HepG2 (cell line): ENCODE data around the gene SLC5A4. TPM values are rescaled to one million over a fixed set of nuclear protein-coding genes. Genes with fewer than 3 reads are reported as not detected.

Experiments used
- ATAC-seq: fragments of 200-7000 bp; cut with Tn5 transposase; 3 replicates; pipeline ENCODE4 v1.9.1; 2020; ENCODE audit warnings: mild to moderate bottlenecking, moderate library complexity
- BruUV-seq: library from RNA; stranded (reverse); fragments of 400-500 nt; replicated peaks from 2 replicates; lab custom pipeline; 2021; lab: Mats Ljungman, UMichigan
- CTCF ChIA-PET: fragments of 300-600 bp; formaldehyde crosslinking; extraction: SDS; loops from one replicate; lab custom pipeline; 2021; ENCODE audit warnings: low total read pairs, inconsistent platforms, low intra/inter-chr PET ratio; lab: Yijun Ruan, JAX
- POLR2A ChIA-PET: fragments of 350-600 bp; sonication (Branson Sonifier 250); formaldehyde crosslinking; loops from one replicate; lab custom pipeline; 2020; ENCODE audit warnings: antibody characterized with exemption, inconsistent platforms; lab: Yijun Ruan, JAX
- DNase-seq: peaks from one replicate; pipeline ENCODE4 v3.0.0-alpha.2; 2015; ENCODE audit warnings: low spot score
- FAIRE-seq: peaks from 3 replicates; lab custom pipeline; 2011; peaks lifted over from hg19 to GRCh38; lab: Jason Lieb, UNC
- H2AFZ ChIP-seq: one replicate; pipeline ENCODE4 v1.6.1; 2011; ENCODE audit warnings: low read length, inconsistent platforms
- H3K27ac ChIP-seq: fragments of 300-600 bp; 3 replicates; pipeline ENCODE4 v1.8.0; 2011; ENCODE audit warnings: mixed run types, mild to moderate bottlenecking, mixed read lengths, low read length, inconsistent platforms; ENCODE audit not compliant: insufficient read depth; ENCODE audit errors: extremely low read length
- H3K27me3 ChIP-seq, 2 experiments: fragments of 200-600 bp in 1 of 2; 2 replicates in 1 of 2; 3 replicates in 1 of 2; pipeline versions ENCODE4 v1.6.0 to v1.8.0; 2011; ENCODE audit warnings: low read length in 2 of 2, mild to moderate bottlenecking in 2 of 2, moderate library complexity in 2 of 2, inconsistent platforms in 1 of 2; ENCODE audit not compliant: insufficient read depth in 2 of 2, control insufficient read depth in 1 of 2
- H3K36me3 ChIP-seq, 2 experiments: fragments of 200-600 bp in 1 of 2; replicated peaks in 1 of 2; 2 replicates in 1 of 2; 3 replicates in 1 of 2; pipeline versions ENCODE4 v1.5.1 to v1.8.0; 2011; ENCODE audit warnings: low read length in 2 of 2, inconsistent platforms in 1 of 2; ENCODE audit not compliant: insufficient read depth in 2 of 2, control insufficient read depth in 1 of 2
- H3K4me1 ChIP-seq: 2 replicates; pipeline ENCODE4 v1.5.1; 2012; ENCODE audit warnings: low read length, inconsistent platforms; ENCODE audit not compliant: insufficient read depth
- H3K4me2 ChIP-seq: 2 replicates; pipeline ENCODE4 v1.6.0; 2011; ENCODE audit warnings: low read depth, low read length, inconsistent platforms
- H3K4me3 ChIP-seq, 3 experiments: fragments of 200-600 bp in 1 of 3; sonication (generic), shearing (Covaris generic) in 1 of 3; replicated peaks in 1 of 3; 2 replicates each; pipeline ENCODE4 v1.5.1; 2011 to 2016; ENCODE audit warnings: low read length in 3 of 3, inconsistent platforms in 2 of 3, low read depth in 2 of 3, mild to moderate bottlenecking in 2 of 3, control low read depth in 1 of 3, mixed read lengths in 1 of 3; ENCODE audit not compliant: insufficient read depth in 1 of 3
- H3K79me2 ChIP-seq: one replicate; pipeline ENCODE4 v1.6.1; 2011; ENCODE audit warnings: low read length, inconsistent platforms; ENCODE audit not compliant: insufficient read depth
- H3K9ac ChIP-seq: 2 replicates; pipeline ENCODE4 v1.6.0; 2011; ENCODE audit warnings: mild to moderate bottlenecking, low read depth, low read length, inconsistent platforms; ENCODE audit not compliant: insufficient read depth
- H3K9me3 ChIP-seq: 2 replicates; pipeline ENCODE4 v1.5.1; 2012; ENCODE audit warnings: mild to moderate bottlenecking, low read length
- H4K20me1 ChIP-seq: 2 replicates; pipeline ENCODE4 v1.6.0; 2011; ENCODE audit warnings: inconsistent platforms, mild to moderate bottlenecking, low read length, moderate library complexity; ENCODE audit not compliant: insufficient read depth
- CENPT ChIP-seq: sonication (generic); formaldehyde crosslinking; IDR thresholded peaks from 2 replicates; pipeline ENCODE4 v1.8.0; 2022; ENCODE audit warnings: low read depth, mild to moderate bottlenecking, moderate library complexity, missing genetic modification reagents
- DNMT3B ChIP-seq: conservative IDR thresholded peaks from 2 replicates; pipeline ENCODE4 v1.6.1; 2016; ENCODE audit warnings: missing biosample characterization, control low read depth
- NCOR1 ChIP-seq: fragments of 200-600 bp; sonication (generic); IDR thresholded peaks from 2 replicates; pipeline ENCODE4 v1.7.0; 2017; ENCODE audit warnings: antibody characterized with exemption, low read length, borderline replicate concordance
- PHF8 ChIP-seq: sonication (generic); formaldehyde crosslinking; IDR thresholded peaks from 2 replicates; pipeline ENCODE4 v1.5.0; 2020; ENCODE audit warnings: missing genetic modification reagents
- RAD51 ChIP-seq: fragments of 450-650 bp; IDR thresholded peaks from 2 replicates; pipeline ENCODE4 v1.6.1; 2016; ENCODE audit warnings: borderline replicate concordance
- RFXAP ChIP-seq: sonication (generic); formaldehyde crosslinking; IDR thresholded peaks from 2 replicates; pipeline ENCODE4 v1.4.0; 2020; ENCODE audit warnings: missing genetic modification reagents, borderline replicate concordance
- SAP130 ChIP-seq: IDR thresholded peaks from 2 replicates; pipeline ENCODE4 v1.6.1; 2016; ENCODE audit warnings: low read depth
- SMYD3 ChIP-seq: sonication (generic); formaldehyde crosslinking; IDR thresholded peaks from 2 replicates; pipeline ENCODE4 v1.8.1; 2023; ENCODE audit warnings: mild to moderate bottlenecking, missing genetic modification reagents
- SSRP1 ChIP-seq: IDR thresholded peaks from 2 replicates; pipeline ENCODE4 v1.6.1; 2016; ENCODE audit warnings: control low read depth
- ZNF207 ChIP-seq: fragments of 450-650 bp; IDR thresholded peaks from 2 replicates; pipeline ENCODE4 v1.6.1; 2016; ENCODE audit warnings: antibody characterized with exemption, borderline replicate concordance
- ZNF354B ChIP-seq: sonication (generic); formaldehyde crosslinking; IDR thresholded peaks from 2 replicates; pipeline ENCODE4 v1.8.0; 2022; ENCODE audit warnings: mild to moderate bottlenecking, missing genetic modification reagents
- ZNF558 ChIP-seq: sonication (generic); formaldehyde crosslinking; IDR thresholded peaks from 2 replicates; pipeline ENCODE4 v1.9.0; 2022; ENCODE audit warnings: mild to moderate bottlenecking, missing genetic modification reagents, borderline replicate concordance
- ZNF629 ChIP-seq: sonication (generic); formaldehyde crosslinking; conservative IDR thresholded peaks from 2 replicates; pipeline ENCODE4 v1.5.0; 2020; ENCODE audit warnings: missing genetic modification reagents
- ZSCAN29 ChIP-seq: sonication (generic); formaldehyde crosslinking; conservative IDR thresholded peaks from 2 replicates; pipeline ENCODE4 v1.4.0; 2020; ENCODE audit warnings: mild to moderate bottlenecking, missing genetic modification reagents
- WGBS: methylation state at CpG from one replicate; pipeline ENCODE4 v1.1.6; 2017; ENCODE audit warnings: low lambda C conversion rate; 5-methylcytosine and 5-hydroxymethylcytosine counted together
- in situ Hi-C: cut with HindIII; loops from 2 replicates; pipeline ENCODE4 v1.10.0; 2017; ENCODE audit warnings: low pct_unique_long_range_greater_than_20kb; ENCODE audit not compliant: extremely low pct_ligation_motif_present
- intact Hi-C: fragments of 100-400 bp; cut with micrococcal nuclease; formaldehyde crosslinking; loops from one replicate; pipeline ENCODE4 v1.10.0; 2022; ENCODE audit not compliant: unreplicated experiment
- polyA plus RNA-seq, 8 experiments: library from polyadenylated mRNA; depleted of rRNA in 3 of 8; stranded (reverse) in 7 of 8; unstranded in 1 of 8; fragments of >200 nt; fragmentation: Illumina TruSeq in 4 of 8; extraction: Trizol in 4 of 8; gene quantifications; 2 replicates each; pipeline versions ENCODE4 v1.2.1 to v1.2.3, GENCODE V29; 2011 to 2016; ENCODE audit warnings: low read depth in 4 of 8, missing spikeins in 1 of 8, mixed read lengths in 1 of 8; ENCODE audit not compliant: insufficient read depth in 1 of 8
- total RNA-seq, 5 experiments: library from RNA; depleted of rRNA; stranded (reverse); fragments of >200 nt; fragmentation: Illumina TruSeq; extraction: Trizol; gene quantifications; 2 replicates each; pipeline ENCODE4 v1.2.3, GENCODE V29; 2016; ENCODE audit warnings: low read depth in 1 of 5
- TF ChIP-seq, protein P1 (sequence below): sonication (generic); formaldehyde crosslinking; IDR thresholded peaks from 2 replicates; pipeline ENCODE4 v1.5.0; 2020; ENCODE audit warnings: missing genetic modification reagents
- TF ChIP-seq, protein P2 (sequence below): sonication (generic); formaldehyde crosslinking; IDR thresholded peaks from 2 replicates; pipeline ENCODE4 v1.8.0; 2022; ENCODE audit warnings: missing genetic modification reagents, low read depth, mild to moderate bottlenecking, borderline replicate concordance
- TF ChIP-seq, protein P3 (sequence below): sonication (generic); formaldehyde crosslinking; IDR thresholded peaks from 2 replicates; pipeline ENCODE4 v1.9.0; 2021; ENCODE audit warnings: missing genetic modification reagents, borderline replicate concordance
- TF ChIP-seq, protein P4 (sequence below): sonication (generic); formaldehyde crosslinking; IDR thresholded peaks from 2 replicates; pipeline ENCODE4 v1.4.0; 2020; ENCODE audit warnings: mild to moderate bottlenecking, low read depth, missing genetic modification reagents

SLC5A4 gene
- total and polyA plus RNA-seq, 2 of the 13 experiments (the other 11 are each of a cell fraction or from before 2014, with no cell fraction given), result not detected

GRCh38 chr22:32199961-32200360 lies 55.2 kb downstream of the SLC5A4 start:
- no peak overlapping the region for H3K4me2 ChIP-seq
- TF ChIP-seq DNMT3B (CRISPR knock-in tag) (no peak), ZNF558 (CRISPR knock-in tag) (no peak), NCOR1 (no peak), RFXAP (CRISPR knock-in tag) (no peak), ZNF629 (no peak), ZNF207 (no peak), SMYD3 (CRISPR knock-in tag) (no peak), SAP130 (no peak), RAD51 (no peak), CENPT (CRISPR knock-in tag) (no peak), ZNF354B (CRISPR knock-in tag) (no peak), ZSCAN29 (CRISPR knock-in tag) (no peak), PHF8 (CRISPR knock-in tag) (no peak), SSRP1 (CRISPR knock-in tag) (no peak)
- TF ChIP-seq, protein P1, sequence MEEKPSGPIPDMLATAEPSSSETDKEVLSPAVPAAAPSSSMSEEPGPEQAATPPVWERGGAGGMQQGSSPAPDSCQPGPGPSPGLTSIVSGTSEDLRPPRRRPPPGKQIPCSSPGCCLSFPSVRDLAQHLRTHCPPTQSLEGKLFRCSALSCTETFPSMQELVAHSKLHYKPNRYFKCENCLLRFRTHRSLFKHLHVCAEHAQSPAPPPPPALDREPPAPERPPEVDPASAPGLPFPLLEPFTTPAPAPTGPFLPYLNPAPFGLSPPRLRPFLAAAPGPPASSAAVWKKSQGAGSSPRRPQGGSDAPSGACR, result no peak
- TF ChIP-seq, protein P2, sequence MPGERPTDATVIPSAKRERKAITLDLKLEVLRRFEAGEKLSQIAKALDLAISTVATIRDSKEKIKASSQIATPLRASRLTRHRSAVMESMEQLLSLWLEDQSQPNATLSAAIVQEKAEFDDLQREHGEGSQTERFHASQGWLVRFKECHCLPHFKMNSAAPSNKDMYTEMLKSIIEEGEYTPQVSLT (CRISPR knock-in tag), result no peak
- TF ChIP-seq, protein P3, sequence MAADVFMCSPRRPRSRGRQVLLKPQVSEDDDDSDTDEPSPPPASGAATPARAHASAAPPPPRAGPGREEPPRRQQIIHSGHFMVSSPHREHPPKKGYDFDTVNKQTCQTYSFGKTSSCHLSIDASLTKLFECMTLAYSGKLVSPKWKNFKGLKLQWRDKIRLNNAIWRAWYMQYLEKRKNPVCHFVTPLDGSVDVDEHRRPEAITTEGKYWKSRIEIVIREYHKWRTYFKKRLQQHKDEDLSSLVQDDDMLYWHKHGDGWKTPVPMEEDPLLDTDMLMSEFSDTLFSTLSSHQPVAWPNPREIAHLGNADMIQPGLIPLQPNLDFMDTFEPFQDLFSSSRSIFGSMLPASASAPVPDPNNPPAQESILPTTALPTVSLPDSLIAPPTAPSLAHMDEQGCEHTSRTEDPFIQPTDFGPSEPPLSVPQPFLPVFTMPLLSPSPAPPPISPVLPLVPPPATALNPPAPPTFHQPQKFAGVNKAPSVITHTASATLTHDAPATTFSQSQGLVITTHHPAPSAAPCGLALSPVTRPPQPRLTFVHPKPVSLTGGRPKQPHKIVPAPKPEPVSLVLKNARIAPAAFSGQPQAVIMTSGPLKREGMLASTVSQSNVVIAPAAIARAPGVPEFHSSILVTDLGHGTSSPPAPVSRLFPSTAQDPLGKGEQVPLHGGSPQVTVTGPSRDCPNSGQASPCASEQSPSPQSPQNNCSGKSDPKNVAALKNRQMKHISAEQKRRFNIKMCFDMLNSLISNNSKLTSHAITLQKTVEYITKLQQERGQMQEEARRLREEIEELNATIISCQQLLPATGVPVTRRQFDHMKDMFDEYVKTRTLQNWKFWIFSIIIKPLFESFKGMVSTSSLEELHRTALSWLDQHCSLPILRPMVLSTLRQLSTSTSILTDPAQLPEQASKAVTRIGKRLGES, result no peak
- TF ChIP-seq, protein P4, sequence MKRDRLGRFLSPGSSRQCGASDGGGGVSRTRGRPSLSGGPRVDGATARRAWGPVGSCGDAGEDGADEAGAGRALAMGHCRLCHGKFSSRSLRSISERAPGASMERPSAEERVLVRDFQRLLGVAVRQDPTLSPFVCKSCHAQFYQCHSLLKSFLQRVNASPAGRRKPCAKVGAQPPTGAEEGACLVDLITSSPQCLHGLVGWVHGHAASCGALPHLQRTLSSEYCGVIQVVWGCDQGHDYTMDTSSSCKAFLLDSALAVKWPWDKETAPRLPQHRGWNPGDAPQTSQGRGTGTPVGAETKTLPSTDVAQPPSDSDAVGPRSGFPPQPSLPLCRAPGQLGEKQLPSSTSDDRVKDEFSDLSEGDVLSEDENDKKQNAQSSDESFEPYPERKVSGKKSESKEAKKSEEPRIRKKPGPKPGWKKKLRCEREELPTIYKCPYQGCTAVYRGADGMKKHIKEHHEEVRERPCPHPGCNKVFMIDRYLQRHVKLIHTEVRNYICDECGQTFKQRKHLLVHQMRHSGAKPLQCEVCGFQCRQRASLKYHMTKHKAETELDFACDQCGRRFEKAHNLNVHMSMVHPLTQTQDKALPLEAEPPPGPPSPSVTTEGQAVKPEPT, result no peak
- TF ChIP-seq, all 625 proteins: peak for 0
- in situ Hi-C loops (loop anchor here (5.0 kb wide), 1 partner anchor 67 kb away; no protein-coding TSS in a partner anchor), intact Hi-C loops (no loop called here)
- peaks cover 1 to 9% of the 10 kb centered on the region in 2 experiments; a peak in 2 of 5 replicates for H3K27me3 ChIP-seq
- H3K27ac ChIP-seq, result no peak overlapping the region
- no peak for FAIRE-seq
- POLR2A ChIA-PET, result no interaction called here
- no peak for ATAC-seq
- no peaks in the 10 kb centered on the region for H3K9me3 ChIP-seq
- H3K4me3 ChIP-seq, result no peak overlapping the region
- H3K9ac ChIP-seq, result no peak overlapping the region
- H2AFZ ChIP-seq, result no peak overlapping the region
- CTCF ChIA-PET, result no interaction called here
- WGBS, result 10% methylated on average over 2 of the region's 7 CpGs
- H3K4me1 ChIP-seq, result peaks cover 21% of the 10 kb centered on the region
- no peak for DNase-seq
- no TSS peak for BruUV-seq
- H3K79me2 ChIP-seq, result no peaks in the 10 kb centered on the region
- H4K20me1 ChIP-seq, result no peaks in the 10 kb centered on the region
- no peaks in the 10 kb centered on the region for H3K36me3 ChIP-seq
